Testis (tissue), 2 donors: ENCODE results near the gene SLC9A9.
"Not testable (repeated sequence)": the region's sequence is repeated elsewhere in the genome, so short reads cannot be mapped to it uniquely, and the experiment has no call there.

Source experiments
- CTCF ChIP-seq, 3 experiments: fragments of 450-650 bp in 2 of 3; fragments of 200-600 bp in 1 of 3; sonication (generic) in 1 of 3; IDR thresholded peaks; one replicate each; pipeline ENCODE4 v1.5.1; 2016 to 2019; ENCODE audit warnings: antibody characterized with exemption in 3 of 3, mild to moderate bottlenecking in 2 of 3, moderate library complexity in 1 of 3
- POLR2A ChIP-seq: fragments of 450-650 bp; IDR thresholded peaks from one replicate; pipeline ENCODE4 v1.6.1; 2017; ENCODE audit warnings: antibody characterized with exemption, mild to moderate bottlenecking, moderate library complexity

DNA sequence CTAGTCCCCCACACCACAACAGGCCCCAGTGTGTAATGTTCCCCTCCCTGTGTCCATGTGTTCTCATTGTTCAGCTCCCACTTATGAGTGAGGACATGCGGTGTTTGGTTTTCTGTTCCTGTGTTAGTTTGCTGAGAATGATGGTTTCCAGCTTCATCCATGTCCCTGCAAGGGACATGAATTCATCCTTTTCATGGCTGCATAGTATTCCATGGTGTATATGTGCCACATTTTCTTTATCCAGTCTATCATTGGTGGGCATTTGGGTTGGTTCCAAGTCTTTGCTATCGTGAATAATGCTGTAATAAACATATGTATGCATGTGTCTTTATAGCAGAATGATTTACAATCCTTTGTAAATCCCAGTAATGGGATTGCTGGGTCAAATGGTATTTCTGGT lies 152.9 kb downstream of the SLC9A9 start:
- TF ChIP-seq CTCF (IDR thresholded peaks at IDR 0.05); POLR2A: not testable (repeated sequence)
